ENCODE data around the gene DOCK10. TPM values are rescaled to one million over a fixed set of nuclear protein-coding genes. Genes with fewer than 3 reads are reported as not detected.

Gene DOCK10
- total RNA-seq, 2 experiments from 2014 or later = 40.8 to 68.2 TPM

GRCh38 chr2:224871813-224872212, 170.5 kb downstream of the DOCK10 start:
- intact Hi-C loops (cut with micrococcal nuclease; ENCODE audit: unreplicated experiment) = no loop called here
- H3K4me1 ChIP-seq (ENCODE audit: insufficient read depth, low read length, poor library complexity, severe bottlenecking) = no peaks in the 10 kb centered on the region
- no peak overlapping the region for H3K4me3 ChIP-seq (ENCODE audit: low read depth, low read length, poor library complexity, severe bottlenecking)
- H2AFZ ChIP-seq (ENCODE audit: low read length) = no peak overlapping the region
- H3K27ac ChIP-seq (ENCODE audit: low read depth, low read length, poor library complexity, severe bottlenecking) = no peak overlapping the region
- H3K9me3 ChIP-seq (ENCODE audit: low read length) = no peaks in the 10 kb centered on the region
- H3K79me2 ChIP-seq (ENCODE audit: insufficient read depth, low read depth, low read length) = no peaks in the 10 kb centered on the region
- DNase-seq (ENCODE audit: low spot score) = no peak
- POLR2A ChIA-PET = interaction anchor here (1.2 kb wide), 1 partner anchor 20 kb away, joined by 3 read pairs; no protein-coding TSS in a partner anchor
- H4K20me1 ChIP-seq (ENCODE audit: insufficient read depth, low read length) = no peaks in the 10 kb centered on the region
- no TSS peak for BruUV-seq (replicated peaks)
- no peak for TF ChIP-seq EZH2phosphoT487 (IDR thresholded peaks at IDR 0.05; ENCODE audit: borderline replicate concordance, low read depth, low read length)
- H3K9me2 ChIP-seq (ENCODE audit: insufficient read depth, low read length) = no peaks in the 10 kb centered on the region
- CTCF ChIA-PET (ENCODE audit: unreplicated experiment) = no interaction called here
- peaks cover 92% of the 10 kb centered on the region for H3K36me3 ChIP-seq (ENCODE audit: insufficient read depth, low read length)
- H3K4me2 ChIP-seq (ENCODE audit: low read length) = no peak overlapping the region

- intact Hi-C loops (cut with micrococcal nuclease; ENCODE audit: unreplicated experiment) = no loop called here
- no peak for DNase-seq (ENCODE audit: low spot score)
- Histone ChIP-seq H3K9me2 (ENCODE audit: insufficient read depth, low read length) (no peaks in the 10 kb centered on the region), H3K9me3 (ENCODE audit: low read length) (no peaks in the 10 kb centered on the region), H3K36me3 (ENCODE audit: insufficient read depth, low read length) (peaks cover 86% of the 10 kb centered on the region), H3K4me3 (ENCODE audit: low read depth, low read length, poor library complexity, severe bottlenecking) (no peak overlapping the region), H3K27ac (ENCODE audit: low read depth, low read length, poor library complexity, severe bottlenecking) (no peak overlapping the region), H3K4me2 (ENCODE audit: low read length) (no peak overlapping the region), H4K20me1 (ENCODE audit: insufficient read depth, low read length) (no peaks in the 10 kb centered on the region), H2AFZ (ENCODE audit: low read length) (no peak overlapping the region), H3K4me1 (ENCODE audit: insufficient read depth, low read length, poor library complexity, severe bottlenecking) (no peaks in the 10 kb centered on the region), H3K79me2 (ENCODE audit: insufficient read depth, low read depth, low read length) (no peaks in the 10 kb centered on the region)
- TF ChIP-seq, protein P1, sequence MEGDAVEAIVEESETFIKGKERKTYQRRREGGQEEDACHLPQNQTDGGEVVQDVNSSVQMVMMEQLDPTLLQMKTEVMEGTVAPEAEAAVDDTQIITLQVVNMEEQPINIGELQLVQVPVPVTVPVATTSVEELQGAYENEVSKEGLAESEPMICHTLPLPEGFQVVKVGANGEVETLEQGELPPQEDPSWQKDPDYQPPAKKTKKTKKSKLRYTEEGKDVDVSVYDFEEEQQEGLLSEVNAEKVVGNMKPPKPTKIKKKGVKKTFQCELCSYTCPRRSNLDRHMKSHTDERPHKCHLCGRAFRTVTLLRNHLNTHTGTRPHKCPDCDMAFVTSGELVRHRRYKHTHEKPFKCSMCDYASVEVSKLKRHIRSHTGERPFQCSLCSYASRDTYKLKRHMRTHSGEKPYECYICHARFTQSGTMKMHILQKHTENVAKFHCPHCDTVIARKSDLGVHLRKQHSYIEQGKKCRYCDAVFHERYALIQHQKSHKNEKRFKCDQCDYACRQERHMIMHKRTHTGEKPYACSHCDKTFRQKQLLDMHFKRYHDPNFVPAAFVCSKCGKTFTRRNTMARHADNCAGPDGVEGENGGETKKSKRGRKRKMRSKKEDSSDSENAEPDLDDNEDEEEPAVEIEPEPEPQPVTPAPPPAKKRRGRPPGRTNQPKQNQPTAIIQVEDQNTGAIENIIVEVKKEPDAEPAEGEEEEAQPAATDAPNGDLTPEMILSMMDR (conservative IDR thresholded peaks at IDR 0.05; ENCODE audit: low read length) = no peak
- TF ChIP-seq EZH2phosphoT487 (IDR thresholded peaks at IDR 0.05; ENCODE audit: borderline replicate concordance, low read depth, low read length) = no peak
- ChIA-PET CTCF (ENCODE audit: unreplicated experiment) (no interaction called here), POLR2A (interaction anchor here (0.7 to 0.9 kb wide), 3 partner anchors 9 to 902 kb away, joined by 3 to 6 read pairs (median 4); no protein-coding TSS in a partner anchor)
- no TSS peak for BruUV-seq (replicated peaks)
These were observed 171.9 kb downstream of the DOCK10 start for GRCh38 chr2:224870341-224870740.

- DNase-seq (ENCODE audit: low spot score) = no peak
- no peak overlapping the region for H2AFZ ChIP-seq (ENCODE audit: low read length)
- CTCF ChIA-PET (ENCODE audit: unreplicated experiment) = no interaction called here
- intact Hi-C loops (cut with micrococcal nuclease; ENCODE audit: unreplicated experiment) = no loop called here
- H3K27ac ChIP-seq (ENCODE audit: low read depth, low read length, poor library complexity, severe bottlenecking) = no peak overlapping the region
- H3K9me2 ChIP-seq (ENCODE audit: insufficient read depth, low read length) = no peaks in the 10 kb centered on the region
- TF ChIP-seq, protein P1 (conservative IDR thresholded peaks at IDR 0.05; ENCODE audit: low read length) = no peak
- TF ChIP-seq EZH2phosphoT487 (IDR thresholded peaks at IDR 0.05; ENCODE audit: borderline replicate concordance, low read depth, low read length) = no peak
- peaks cover 86% of the 10 kb centered on the region for H3K36me3 ChIP-seq (ENCODE audit: insufficient read depth, low read length)
- H3K4me3 ChIP-seq (ENCODE audit: low read depth, low read length, poor library complexity, severe bottlenecking) = no peak overlapping the region
- H3K4me1 ChIP-seq (ENCODE audit: insufficient read depth, low read length, poor library complexity, severe bottlenecking) = no peaks in the 10 kb centered on the region
- POLR2A ChIA-PET = interaction anchor here (0.9 kb wide), 2 partner anchors 9 to 477 kb away, joined by 3 read pairs; no protein-coding TSS in a partner anchor
- H3K4me2 ChIP-seq (ENCODE audit: low read length) = no peak overlapping the region
- no TSS peak for BruUV-seq (replicated peaks)
- no peaks in the 10 kb centered on the region for H3K9me3 ChIP-seq (ENCODE audit: low read length)
- no peaks in the 10 kb centered on the region for H4K20me1 ChIP-seq (ENCODE audit: insufficient read depth, low read length)
- H3K79me2 ChIP-seq (ENCODE audit: insufficient read depth, low read depth, low read length) = no peaks in the 10 kb centered on the region
These were observed 172.6 kb downstream of the DOCK10 start for GRCh38 chr2:224869601-224870233.
